ENCODE results near the gene RBM46.

RBM46 gene

GRCh38 chr4:154741922-154742850, 38.9 kb upstream of the RBM46 start:
- Histone ChIP-seq H3K4me3 (ENCODE audit: low read length in 2 of 2) (peak overlapping the region; percentile 0 to 74), H3K27ac (replicated peaks; ENCODE audit: low read length) (no peak overlapping the region)

GRCh38 chr4:154743683-154744340, 37.3 kb upstream of the RBM46 start, which contains the start of gene LRAT:
Gene LRAT, plus strand, starts transcription at chr4:154744000. Its CDS starts 327 bp downstream, at chr4:154744327.
- no peak for DNase-seq (ENCODE audit: low spot score)
- H2BK12ac ChIP-seq (ENCODE audit: low read length) = no peak within 1 kb of the TSS
- H3K36me3 ChIP-seq (replicated peaks in 1 of 2; ENCODE audit: control insufficient read depth in 2 of 2, insufficient read depth in 2 of 2, low read length in 2 of 2) = no peaks in the 10 kb centered on the region
- no peak within 1 kb of the TSS for H2AK5ac ChIP-seq (ENCODE audit: low read depth, low read length)
- no peaks in the 10 kb centered on the region for H3K79me1 ChIP-seq (ENCODE audit: low read depth, low read length)
- peaks cover 4 to 84% (median 51%) of the 10 kb centered on the region in 3 experiments for H3K27me3 ChIP-seq (ENCODE audit: control insufficient read depth in 3 of 3, insufficient read depth in 3 of 3, low read depth in 1 of 3, low read length in 3 of 3)
- H2AFZ ChIP-seq (ENCODE audit: low read length) = peak within 1 kb of the TSS; percentile 73
- no CpG with 5 or more reads among the region's 55 CpGs for WGBS, 2 donors (ENCODE audit: extremely low coverage in 2 of 2, insufficient read length in 2 of 2, insufficient replicate concordance in 1 of 2)
- H3K27ac ChIP-seq (replicated peaks; ENCODE audit: low read length) = no peak within 1 kb of the TSS
- no peak within 1 kb of the TSS for H4K91ac ChIP-seq (ENCODE audit: low read depth, low read length, poor library complexity)
- peaks cover 2 to 17% of the 10 kb centered on the region in 2 donors for H3K4me1 ChIP-seq (ENCODE audit: control insufficient read depth in 2 of 2, insufficient read depth in 1 of 2, low read depth in 1 of 2, low read length in 2 of 2)
- peaks cover 2 to 4% of the 10 kb centered on the region in 2 donors for H3K9me3 ChIP-seq (replicated peaks in 1 of 2; ENCODE audit: control insufficient read depth in 2 of 2, insufficient read depth in 1 of 2, low read depth in 1 of 2, low read length in 2 of 2)
- peak within 1 kb of the TSS; percentile 95 for H3K4me2 ChIP-seq (ENCODE audit: insufficient read depth, low read length, poor library complexity, severe bottlenecking)
- H3K23ac ChIP-seq (ENCODE audit: low read depth, low read length, poor library complexity) = peak within 1 kb of the TSS; percentile 98
- peak within 1 kb of the TSS; percentile 67 for H3K14ac ChIP-seq (ENCODE audit: low read length)
- peak within 1 kb of the TSS; percentile 79 for H3K9ac ChIP-seq (ENCODE audit: low read depth, low read length, poor library complexity)
- H3K18ac ChIP-seq (ENCODE audit: low read length) = peak within 1 kb of the TSS; percentile 96
- no peak within 1 kb of the TSS for H3K4ac ChIP-seq (ENCODE audit: low read length)
- H3K4me3 ChIP-seq (ENCODE audit: low read length in 2 of 2) = peak within 1 kb of the TSS; percentile 32 to 84
- peak within 1 kb of the TSS; percentile 46 for H2BK15ac ChIP-seq (ENCODE audit: low read length)
- no peak within 1 kb of the TSS for H2BK5ac ChIP-seq (ENCODE audit: low read length)
- H2BK120ac ChIP-seq (ENCODE audit: low read depth, low read length) = no peak within 1 kb of the TSS
- H4K8ac ChIP-seq (ENCODE audit: low read depth, low read length) = no peak within 1 kb of the TSS

More at GRCh38 chr4:154741922-154742850, 38.9 kb upstream of the RBM46 start:
- H2BK15ac ChIP-seq (ENCODE audit: low read length) = peak overlapping the region; percentile 4
- H3K9ac ChIP-seq (ENCODE audit: low read depth, low read length, poor library complexity) = peak overlapping the region; percentile 66
- H3K18ac ChIP-seq (ENCODE audit: low read length) = peak overlapping the region; percentile 55
- peaks cover 4 to 80% (median 51%) of the 10 kb centered on the region in 3 experiments for H3K27me3 ChIP-seq (ENCODE audit: control insufficient read depth in 3 of 3, insufficient read depth in 3 of 3, low read depth in 1 of 3, low read length in 3 of 3)
- H3K79me1 ChIP-seq (ENCODE audit: low read depth, low read length) = no peaks in the 10 kb centered on the region
- H3K36me3 ChIP-seq (replicated peaks in 1 of 2; ENCODE audit: control insufficient read depth in 2 of 2, insufficient read depth in 2 of 2, low read length in 2 of 2) = no peaks in the 10 kb centered on the region
- H2BK120ac ChIP-seq (ENCODE audit: low read depth, low read length) = no peak overlapping the region
- no peak overlapping the region for H3K4ac ChIP-seq (ENCODE audit: low read length)
- no peak overlapping the region for H2BK5ac ChIP-seq (ENCODE audit: low read length)
- peak overlapping the region; percentile 98 for H3K4me2 ChIP-seq (ENCODE audit: insufficient read depth, low read length, poor library complexity, severe bottlenecking)
- peaks cover 2 to 4% of the 10 kb centered on the region in 2 donors for H3K9me3 ChIP-seq (replicated peaks in 1 of 2; ENCODE audit: control insufficient read depth in 2 of 2, insufficient read depth in 1 of 2, low read depth in 1 of 2, low read length in 2 of 2)
- no peak overlapping the region for H3K23ac ChIP-seq (ENCODE audit: low read depth, low read length, poor library complexity)
- H3K4me1 ChIP-seq (ENCODE audit: control insufficient read depth in 2 of 2, insufficient read depth in 1 of 2, low read depth in 1 of 2, low read length in 2 of 2) = peaks cover 2 to 19% of the 10 kb centered on the region in 2 donors
- no peak overlapping the region for H3K14ac ChIP-seq (ENCODE audit: low read length)
- H2BK12ac ChIP-seq (ENCODE audit: low read length) = no peak overlapping the region
- DNase-seq (ENCODE audit: low spot score) = peak; percentile 55
- H2AFZ ChIP-seq (ENCODE audit: low read length) = peak overlapping the region; percentile 72
- WGBS, 2 donors (ENCODE audit: extremely low coverage in 2 of 2, insufficient read length in 2 of 2, insufficient replicate concordance in 1 of 2) = no CpG with 5 or more reads among the region's 49 CpGs
- no peak overlapping the region for H4K8ac ChIP-seq (ENCODE audit: low read depth, low read length)
- no peak overlapping the region for H4K91ac ChIP-seq (ENCODE audit: low read depth, low read length, poor library complexity)
- H2AK5ac ChIP-seq (ENCODE audit: low read depth, low read length) = no peak overlapping the region

GRCh38 chr4:154744341-154744926, 36.6 kb upstream of the RBM46 start:
- no peak for DNase-seq (ENCODE audit: low spot score)
- Histone ChIP-seq H3K9ac (ENCODE audit: low read depth, low read length, poor library complexity) (peak overlapping the region; percentile 79), H3K9me3 (replicated peaks in 1 of 2; ENCODE audit: control insufficient read depth in 2 of 2, insufficient read depth in 1 of 2, low read depth in 1 of 2, low read length in 2 of 2) (peaks cover 2 to 4% of the 10 kb centered on the region in 2 donors), H3K14ac (ENCODE audit: low read length) (peak overlapping the region; percentile 57), H4K91ac (ENCODE audit: low read depth, low read length, poor library complexity) (no peak overlapping the region), H3K36me3 (replicated peaks in 1 of 2; ENCODE audit: control insufficient read depth in 2 of 2, insufficient read depth in 2 of 2, low read length in 2 of 2) (no peaks in the 10 kb centered on the region), H3K18ac (ENCODE audit: low read length) (peak overlapping the region; percentile 62), H4K8ac (ENCODE audit: low read depth, low read length) (no peak overlapping the region), H2AK5ac (ENCODE audit: low read depth, low read length) (no peak overlapping the region), H3K27ac (replicated peaks; ENCODE audit: low read length) (no peak overlapping the region), H2BK12ac (ENCODE audit: low read length) (no peak overlapping the region), H2BK120ac (ENCODE audit: low read depth, low read length) (no peak overlapping the region), H3K4ac (ENCODE audit: low read length) (no peak overlapping the region), H2BK15ac (ENCODE audit: low read length) (peak overlapping the region; percentile 46), H3K27me3 (ENCODE audit: control insufficient read depth in 3 of 3, insufficient read depth in 3 of 3, low read depth in 1 of 3, low read length in 3 of 3) (peaks cover 4 to 79% (median 51%) of the 10 kb centered on the region in 3 experiments), H3K4me1 (ENCODE audit: control insufficient read depth in 2 of 2, insufficient read depth in 1 of 2, low read depth in 1 of 2, low read length in 2 of 2) (peaks cover 2 to 14% of the 10 kb centered on the region in 2 donors), H3K4me2 (ENCODE audit: insufficient read depth, low read length, poor library complexity, severe bottlenecking) (peak overlapping the region; percentile 95), H3K79me1 (ENCODE audit: low read depth, low read length) (no peaks in the 10 kb centered on the region), H2BK5ac (ENCODE audit: low read length) (no peak overlapping the region), H3K4me3 (ENCODE audit: low read length in 2 of 2) (peak overlapping the region in 1 of 2 donors; percentile 84), H3K23ac (ENCODE audit: low read depth, low read length, poor library complexity) (peak overlapping the region; percentile 98), H2AFZ (ENCODE audit: low read length) (peak overlapping the region; percentile 73)
- no CpG with 5 or more reads among the region's 31 CpGs for WGBS, 2 donors (ENCODE audit: extremely low coverage in 2 of 2, insufficient read length in 2 of 2, insufficient replicate concordance in 1 of 2)
